A673 (cell line): ENCODE results near the gene ZNF771. TPM values are rescaled to one million over a fixed set of nuclear protein-coding genes. Genes with fewer than 3 reads are reported as not detected.

Experiments used
- BruUV-seq: library from RNA; stranded (reverse); fragments of 400-500 nt; replicated peaks from 2 replicates; lab custom pipeline; 2021; lab: Mats Ljungman, UMichigan
- CTCF ChIA-PET: fragments of 300-600 bp; sonication (Branson Sonifier 250); formaldehyde crosslinking; loops from one replicate; lab custom pipeline; 2022; ENCODE audit warnings: antibody characterized with exemption; lab: Charles Lee
- POLR2A ChIA-PET: fragments of 300-600 bp; sonication (Branson Sonifier 250); formaldehyde crosslinking; loops from one replicate; lab custom pipeline; 2022; ENCODE audit warnings: antibody characterized with exemption; ENCODE audit not compliant: low non-redundant PET; lab: Charles Lee
- DNase-seq: peaks from one replicate; pipeline ENCODE4 v3.0.0-alpha.2; 2015; ENCODE audit warnings: low spot score
- H3K27ac ChIP-seq: fragments of 200-600 bp; sonication (generic); 2 replicates; pipeline ENCODE4 v1.5.1; 2016; ENCODE audit warnings: mixed run types, low read depth, mild to moderate bottlenecking, mixed read lengths, antibody characterized with exemption, low read length; ENCODE audit not compliant: poor library complexity, severe bottlenecking
- H3K27me3 ChIP-seq: fragments of 200-600 bp; sonication (generic); replicated peaks from 2 replicates; pipeline ENCODE4 v1.6.1; 2017; ENCODE audit warnings: mixed run types, low read depth, mild to moderate bottlenecking, mixed read lengths, antibody characterized with exemption, low read length; ENCODE audit not compliant: insufficient read depth, poor library complexity
- H3K36me3 ChIP-seq: fragments of 200-600 bp; sonication (generic); 2 replicates; pipeline ENCODE4 v1.6.1; 2016; ENCODE audit warnings: mixed run types, mild to moderate bottlenecking, mixed read lengths, antibody characterized with exemption, low read length; ENCODE audit not compliant: insufficient read depth, poor library complexity, severe bottlenecking
- H3K4me1 ChIP-seq: fragments of 200-600 bp; sonication (generic); 2 replicates; pipeline ENCODE4 v1.6.1; 2017; ENCODE audit warnings: mixed run types, mild to moderate bottlenecking, mixed read lengths, antibody characterized with exemption, low read length; ENCODE audit not compliant: insufficient read depth, poor library complexity, severe bottlenecking
- H3K4me3 ChIP-seq: fragments of 200-600 bp; sonication (generic); 2 replicates; pipeline ENCODE4 v1.5.1; 2016; ENCODE audit warnings: low read depth, mixed run types, mild to moderate bottlenecking, mixed read lengths, low read length; ENCODE audit not compliant: poor library complexity, severe bottlenecking
- H3K9me3 ChIP-seq: fragments of 200-600 bp; sonication (generic); 2 replicates; pipeline ENCODE4 v1.6.1; 2016; ENCODE audit warnings: mixed run types, low read depth, mild to moderate bottlenecking, mixed read lengths, antibody characterized with exemption, low read length; ENCODE audit not compliant: poor library complexity, severe bottlenecking
- EZH2 ChIP-seq: fragments of 200-600 bp; sonication (generic); IDR thresholded peaks from 2 replicates; pipeline ENCODE4 v1.6.1; 2017; ENCODE audit warnings: borderline replicate concordance, low read depth, mild to moderate bottlenecking, mixed read lengths, antibody characterized with exemption, low read length; ENCODE audit not compliant: poor library complexity, severe bottlenecking
- intact Hi-C: fragments of 100-400 bp; cut with micrococcal nuclease; formaldehyde crosslinking; loops from one replicate; pipeline ENCODE4 v1.10.0; 2022; ENCODE audit not compliant: unreplicated experiment
- total RNA-seq: library from RNA; stranded (reverse); gene quantifications from 2 replicates; pipeline ENCODE4 v1.2.3, GENCODE V29; 2021
- TF ChIP-seq, protein P1 (sequence below): fragments of 300-800, 200-600 bp; sonication (generic); conservative IDR thresholded peaks from 2 replicates; pipeline ENCODE4 v1.5.1; 2017; ENCODE audit warnings: low read depth, mild to moderate bottlenecking, antibody characterized with exemption, low read length, moderate library complexity, mixed read lengths

ZNF771 gene
- total RNA-seq, 1 experiment from 2014 or later = 22.2 TPM

DNA sequence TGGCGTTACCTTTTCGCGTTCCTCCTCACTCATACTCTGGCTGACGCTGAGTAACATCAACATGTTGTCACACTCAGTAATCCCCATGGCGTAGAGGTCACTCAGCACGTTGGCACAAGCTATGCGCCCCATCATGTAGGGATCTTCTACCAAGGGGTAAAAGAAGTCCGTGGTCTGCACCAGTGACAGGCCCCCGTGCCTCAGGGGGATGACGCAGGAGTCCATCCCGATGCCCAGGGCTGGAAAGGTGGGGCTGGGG lies 37.7 kb downstream of the ZNF771 start:
- peaks cover 7% of the 10 kb centered on the region for H3K36me3 ChIP-seq
- H3K9me3 ChIP-seq = no peaks in the 10 kb centered on the region
- no peaks in the 10 kb centered on the region for H3K27me3 ChIP-seq
- peaks cover 14% of the 10 kb centered on the region for H3K4me1 ChIP-seq
- BruUV-seq = no TSS peak
- POLR2A ChIA-PET = interaction anchor here (0.7 kb wide), 1 partner anchor 150 kb away, joined by 4 read pairs; no protein-coding TSS in a partner anchor
- CTCF ChIA-PET = interaction anchor here (1.8 kb wide), 1 partner anchor 15 kb away, joined by 8 read pairs; the partner anchor contains the start of gene DCTPP1
- intact Hi-C loops = loop anchor here (10.0 kb wide), 1 partner anchor 50 kb away; no protein-coding TSS in a partner anchor
- peak overlapping the region; percentile 95 for H3K4me3 ChIP-seq
- TF ChIP-seq, protein P1, sequence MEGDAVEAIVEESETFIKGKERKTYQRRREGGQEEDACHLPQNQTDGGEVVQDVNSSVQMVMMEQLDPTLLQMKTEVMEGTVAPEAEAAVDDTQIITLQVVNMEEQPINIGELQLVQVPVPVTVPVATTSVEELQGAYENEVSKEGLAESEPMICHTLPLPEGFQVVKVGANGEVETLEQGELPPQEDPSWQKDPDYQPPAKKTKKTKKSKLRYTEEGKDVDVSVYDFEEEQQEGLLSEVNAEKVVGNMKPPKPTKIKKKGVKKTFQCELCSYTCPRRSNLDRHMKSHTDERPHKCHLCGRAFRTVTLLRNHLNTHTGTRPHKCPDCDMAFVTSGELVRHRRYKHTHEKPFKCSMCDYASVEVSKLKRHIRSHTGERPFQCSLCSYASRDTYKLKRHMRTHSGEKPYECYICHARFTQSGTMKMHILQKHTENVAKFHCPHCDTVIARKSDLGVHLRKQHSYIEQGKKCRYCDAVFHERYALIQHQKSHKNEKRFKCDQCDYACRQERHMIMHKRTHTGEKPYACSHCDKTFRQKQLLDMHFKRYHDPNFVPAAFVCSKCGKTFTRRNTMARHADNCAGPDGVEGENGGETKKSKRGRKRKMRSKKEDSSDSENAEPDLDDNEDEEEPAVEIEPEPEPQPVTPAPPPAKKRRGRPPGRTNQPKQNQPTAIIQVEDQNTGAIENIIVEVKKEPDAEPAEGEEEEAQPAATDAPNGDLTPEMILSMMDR = no peak
- TF ChIP-seq EZH2 = no peak
- peak overlapping the region; percentile 96 for H3K27ac ChIP-seq
- DNase-seq = no peak

DNA sequence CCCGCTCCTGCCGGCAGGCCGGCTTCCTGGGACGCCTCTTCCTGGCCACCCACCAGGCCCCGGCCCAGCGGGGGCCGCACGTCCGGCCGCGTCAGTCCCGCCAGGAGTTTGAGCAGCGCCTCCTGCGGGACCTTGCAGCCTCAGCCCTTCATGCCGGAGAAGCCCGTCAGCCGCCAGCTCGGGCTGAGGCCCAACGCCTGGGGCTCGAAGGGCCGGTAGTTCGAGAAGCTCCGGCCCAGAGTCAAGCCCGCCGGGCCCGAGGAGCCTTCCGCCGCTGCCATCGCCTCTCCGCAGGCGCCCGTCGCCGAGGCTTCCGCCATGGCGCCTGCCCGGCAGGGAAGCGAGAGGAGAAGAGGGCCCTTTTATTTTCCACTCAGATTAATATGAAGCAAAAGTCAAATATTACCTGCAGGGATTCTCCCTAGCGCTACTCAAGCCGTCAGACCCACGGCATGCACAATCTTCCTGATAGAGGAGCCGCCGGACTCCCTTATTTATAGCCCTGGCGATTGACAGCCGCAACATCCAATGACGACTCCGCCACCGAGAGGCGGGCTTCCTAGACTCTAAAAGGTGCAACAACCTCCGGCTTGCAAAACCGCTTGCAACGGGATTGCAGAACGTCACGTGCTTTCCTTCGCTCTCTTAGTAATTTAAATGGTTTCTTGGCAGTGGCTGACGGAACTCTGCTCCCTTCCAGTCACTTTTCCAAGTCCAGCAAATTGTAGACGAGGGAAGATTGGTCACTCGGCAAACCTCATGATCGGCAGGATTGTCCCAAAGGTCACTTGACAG lies 38.2 kb downstream of the ZNF771 start, which contains the start of gene SEPHS2:
TSS of gene SEPHS2 (minus strand) at position 467 of the 795 bp plus-strand sequence. CDS start at position 320, 147 bp downstream.
- ChIA-PET CTCF (interaction anchor here (1.8 kb wide), 1 partner anchor 16 kb away, joined by 8 read pairs; the partner anchor contains the start of gene DCTPP1), POLR2A (interaction anchor here (0.7 kb wide), 1 partner anchor 150 kb away, joined by 4 read pairs; no protein-coding TSS in a partner anchor)
- intact Hi-C loops = loop anchor here (10.0 kb wide), 1 partner anchor 49 kb away; no protein-coding TSS in a partner anchor
- TF ChIP-seq, protein P1 = peak; percentile 57
- no peak for TF ChIP-seq EZH2
- H3K4me1 ChIP-seq = peaks cover 14% of the 10 kb centered on the region
- DNase-seq = peak; percentile 99
- peak within 1 kb of the TSS; percentile 96 for H3K27ac ChIP-seq
- BruUV-seq = no TSS peak
- peaks cover 7% of the 10 kb centered on the region for H3K36me3 ChIP-seq
- H3K9me3 ChIP-seq = no peaks in the 10 kb centered on the region
- peak within 1 kb of the TSS; percentile 95 for H3K4me3 ChIP-seq
- H3K27me3 ChIP-seq = no peaks in the 10 kb centered on the region

DNA sequence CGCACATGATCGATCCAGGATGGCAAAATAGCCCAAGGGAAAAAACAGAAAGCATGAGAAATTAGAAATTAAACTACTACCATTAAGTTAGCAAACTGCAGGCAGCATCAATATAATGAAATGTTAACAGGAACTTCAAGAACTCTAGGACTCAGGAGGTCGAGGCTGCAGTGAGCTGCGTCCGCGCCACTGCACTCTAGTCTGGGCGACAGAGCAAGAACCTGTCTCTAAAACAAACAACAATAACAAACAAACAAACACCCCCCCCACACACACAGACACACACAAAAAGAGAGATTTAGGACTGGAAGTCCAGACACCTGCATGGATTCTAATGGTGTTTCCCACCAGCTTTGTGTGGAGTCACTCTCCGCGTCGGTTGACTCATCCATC lies 38.8 kb downstream of the ZNF771 start:
- POLR2A ChIA-PET = no interaction called here
- intact Hi-C loops = loop anchor here (10.0 kb wide), 1 partner anchor 49 kb away; no protein-coding TSS in a partner anchor
- Histone ChIP-seq H3K27ac (peak overlapping the region; percentile 96), H3K4me1 (peaks cover 14% of the 10 kb centered on the region), H3K4me3 (peak overlapping the region; percentile 95), H3K27me3 (no peaks in the 10 kb centered on the region), H3K36me3 (peaks cover 7% of the 10 kb centered on the region), H3K9me3 (no peaks in the 10 kb centered on the region)
- TF ChIP-seq EZH2 = no peak
- TF ChIP-seq, protein P1 = no peak
- TSS peak; percentile 76 for BruUV-seq
- DNase-seq = no peak
- CTCF ChIA-PET = no interaction called here
